Mucosa of gallbladder (tissue), 1 donor: ENCODE results near the gene RHOT1. TPM values are rescaled to one million over a fixed set of nuclear protein-coding genes. Genes with fewer than 3 reads are reported as not detected.
A peak's percentile ranks its signal among the peaks of the same experiment; 100 is the strongest.
"Not testable (repeated sequence)": the region's sequence is repeated elsewhere in the genome, so short reads cannot be mapped to it uniquely, and the experiment has no call there.

ENCODE experiments used
- DNase-seq: peaks from one replicate; pipeline ENCODE4 v3.0.0-alpha.2; 2020; ENCODE audit warnings: low spot score
- total RNA-seq: library from RNA; stranded (reverse); gene quantifications from one replicate; pipeline ENCODE4 v1.2.1, GENCODE V29; 2021
- donor health status: DM: no; HTN: no; CAD: no.

The RHOT1 gene
- total RNA-seq, 1 donor from 2014 or later: 32.4 TPM

DNA sequence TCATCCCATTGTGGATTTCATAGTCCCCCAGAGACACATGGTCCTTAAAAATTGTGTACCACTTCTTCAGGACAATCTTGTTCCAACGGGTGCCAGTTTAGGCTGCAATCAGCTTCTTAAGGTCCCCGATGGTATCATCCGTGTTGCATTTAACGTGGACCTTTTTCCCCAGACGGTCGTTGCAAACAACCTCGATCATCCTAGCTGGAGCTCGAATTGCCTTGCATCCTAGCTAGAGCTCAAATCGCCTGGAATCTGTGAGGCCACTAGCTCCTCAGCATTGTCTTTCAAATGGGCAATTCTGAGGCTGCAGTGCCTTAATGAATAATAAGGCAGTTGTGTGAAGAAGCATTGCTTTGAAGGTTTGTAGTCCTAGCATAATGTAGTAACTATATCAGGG, 85.6 kb downstream of the RHOT1 start:
- DNase-seq: no peak

DNA sequence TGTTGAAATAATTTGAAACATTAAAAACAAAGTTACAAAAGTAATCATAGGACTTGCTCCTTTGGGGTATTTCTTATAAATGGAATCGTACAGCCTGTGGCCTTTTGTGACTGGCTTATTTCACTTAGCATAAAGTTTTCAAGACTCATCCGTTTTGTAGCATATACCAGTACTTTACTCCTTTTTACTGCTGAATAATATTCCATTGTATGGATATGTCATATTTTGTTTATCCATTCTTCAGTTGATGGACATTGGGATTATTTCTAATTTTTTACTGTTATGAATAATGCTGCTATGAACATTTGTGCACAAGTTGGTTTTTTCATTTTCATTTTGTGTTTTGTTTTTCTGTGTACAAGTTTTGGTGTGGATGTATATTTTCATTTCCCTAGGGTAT, 93.3 kb downstream of the RHOT1 start:
- no peak for DNase-seq

GRCh38 chr17:32239456-32239855, 97.2 kb downstream of the RHOT1 start:
- no peak for DNase-seq

- no peak for DNase-seq
Measured at GRCh38 chr17:32240750-32241149, 98.4 kb downstream of the RHOT1 start.

GRCh38 chr17:32241640-32242039, 99.3 kb downstream of the RHOT1 start:
- no peak for DNase-seq

- DNase-seq: no peak
Measured at GRCh38 chr17:32249475-32249874, 107.2 kb downstream of the RHOT1 start.

DNA sequence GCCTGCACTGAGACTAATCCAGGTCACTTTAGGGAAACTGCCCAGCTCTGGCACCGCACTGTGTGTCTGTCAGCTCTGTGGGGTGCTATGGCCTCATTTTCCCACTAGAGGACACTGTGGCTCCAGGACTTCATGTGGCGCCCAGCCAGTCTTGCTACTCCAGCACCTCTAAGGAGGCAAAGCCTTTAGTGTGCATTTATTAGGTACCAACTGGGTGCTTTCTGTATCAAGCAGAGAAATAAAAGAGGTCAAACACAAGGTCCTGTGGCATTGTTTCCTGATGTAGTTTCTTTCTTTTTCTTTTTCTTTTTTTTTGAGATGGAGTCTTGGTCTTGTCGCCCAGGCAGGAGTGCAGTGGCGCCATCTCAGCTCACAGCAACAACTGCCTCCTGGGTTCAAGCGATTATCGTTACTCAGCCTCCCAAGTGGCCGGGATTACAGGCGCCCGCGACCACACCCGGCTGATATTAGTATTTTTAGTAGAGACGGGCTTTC, 110.9 kb downstream of the RHOT1 start:
- peak; percentile 82 for DNase-seq

DNA sequence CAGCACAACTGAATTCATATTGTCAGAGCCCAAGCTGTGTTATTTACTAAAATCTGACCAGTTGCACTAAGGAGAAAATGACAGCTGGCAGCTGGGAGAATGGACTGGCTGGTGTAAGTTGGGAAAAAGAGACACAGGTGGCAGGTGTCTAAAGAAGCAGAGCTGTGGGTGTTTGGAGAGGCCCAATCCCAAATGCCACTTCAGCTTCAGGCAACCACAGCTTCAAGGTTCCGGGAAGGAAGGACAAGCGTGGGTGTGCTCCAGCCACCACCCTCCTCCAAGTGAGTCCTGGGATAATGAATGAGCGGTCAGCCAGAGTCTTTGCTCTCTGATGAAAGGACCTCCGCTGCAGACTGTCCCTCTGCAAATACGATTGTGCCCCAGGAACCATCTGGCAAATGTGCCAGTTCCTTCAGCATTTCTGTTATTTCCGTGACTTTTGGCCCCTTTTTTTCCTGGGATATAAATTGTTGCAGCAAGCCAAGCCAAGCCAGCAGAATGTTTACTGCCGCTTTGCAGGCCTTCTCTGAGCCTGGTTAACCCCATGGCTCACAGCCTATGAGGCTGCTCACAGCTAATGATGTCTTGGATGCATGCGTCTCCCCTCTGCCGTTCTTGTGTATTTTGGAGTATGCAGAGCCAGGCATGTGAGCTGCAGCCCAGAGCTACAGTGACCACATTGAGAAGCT, 113.9 kb downstream of the RHOT1 start:
- no peak for DNase-seq

DNA sequence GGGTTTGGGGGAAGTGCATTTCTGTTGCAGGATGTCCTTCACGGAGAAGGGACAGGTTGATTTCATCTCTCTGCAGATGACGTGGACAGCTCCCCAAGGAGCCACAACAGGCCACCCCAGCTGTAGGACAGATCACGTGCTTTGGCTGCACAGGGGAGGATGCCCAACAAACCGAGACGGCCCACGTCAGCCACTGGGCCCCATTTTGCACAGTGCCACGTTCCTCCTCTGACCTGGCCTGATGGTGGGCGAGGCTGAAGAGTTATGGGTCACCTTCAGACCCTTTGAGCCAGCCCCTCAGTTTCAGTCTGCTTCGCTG, 114.4 kb downstream of the RHOT1 start:
- DNase-seq: no peak

- DNase-seq: no peak
Measured at GRCh38 chr17:32258383-32259140, 116.3 kb downstream of the RHOT1 start.

GRCh38 chr17:32259586-32259985, 117.3 kb downstream of the RHOT1 start:
- no peak for DNase-seq

- DNase-seq: no peak
Measured at GRCh38 chr17:32261417-32261736, 119.1 kb downstream of the RHOT1 start.

DNA sequence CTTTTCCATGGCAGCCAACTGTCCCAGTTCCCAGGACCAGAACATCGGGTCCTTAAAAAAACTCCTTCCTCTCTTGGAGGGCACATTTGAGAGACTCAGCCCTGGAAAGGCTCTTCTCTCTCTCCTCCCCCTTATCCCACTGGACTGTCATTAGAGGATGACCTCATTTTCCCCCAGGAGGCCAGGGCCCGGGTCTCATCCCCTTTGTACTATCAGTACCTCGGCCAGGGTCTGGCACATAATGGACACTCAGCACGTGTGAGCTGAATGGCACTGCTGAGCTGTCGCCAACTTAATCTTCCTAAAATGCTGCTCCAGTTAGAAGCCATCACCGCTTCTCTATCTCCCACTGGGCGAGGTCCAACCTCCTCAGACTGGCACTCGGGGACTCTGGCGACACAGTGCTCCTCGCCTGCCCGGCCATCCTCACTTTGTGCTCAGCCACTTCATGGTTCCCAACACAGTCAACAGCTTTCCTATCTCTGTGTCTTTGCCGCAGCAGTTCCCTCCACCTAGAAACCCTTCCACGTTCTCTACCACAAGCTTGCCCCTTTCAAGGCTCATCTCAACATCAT, 119.7 kb downstream of the RHOT1 start:
- DNase-seq: no peak

- DNase-seq: not testable (repeated sequence)
Measured at GRCh38 chr17:32263515-32263914, 121.2 kb downstream of the RHOT1 start.

- no peak for DNase-seq
Measured at GRCh38 chr17:32264140-32264799, 122.0 kb downstream of the RHOT1 start.

- no peak for DNase-seq
Measured at GRCh38 chr17:32264823-32265191, 122.5 kb downstream of the RHOT1 start.

GRCh38 chr17:32265192-32265923, 123.1 kb downstream of the RHOT1 start, which contains the start of gene RHBDL3:
Gene RHBDL3 (plus strand): TSS chr17:32265832. CDS start chr17:32266190, 358 bp downstream.
- no peak for DNase-seq

DNA sequence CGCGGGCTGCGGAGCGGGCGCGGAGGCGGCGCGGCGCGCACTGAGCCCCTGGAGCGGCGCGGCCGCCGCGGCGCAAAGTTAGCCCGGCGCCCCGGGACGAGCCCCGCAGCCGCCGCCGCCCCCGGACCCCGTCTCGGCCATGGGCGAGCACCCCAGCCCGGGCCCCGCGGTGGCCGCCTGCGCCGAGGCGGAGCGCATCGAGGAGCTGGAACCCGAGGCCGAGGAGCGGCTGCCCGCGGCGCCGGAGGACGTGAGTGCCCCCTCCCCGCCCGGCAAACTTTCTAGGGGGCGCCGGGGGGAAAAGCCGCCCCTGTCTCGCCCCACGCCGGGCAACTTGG, 123.7 kb downstream of the RHOT1 start:
- no peak for DNase-seq

GRCh38 chr17:32266389-32267301, 124.3 kb downstream of the RHOT1 start:
- DNase-seq: no peak

DNA sequence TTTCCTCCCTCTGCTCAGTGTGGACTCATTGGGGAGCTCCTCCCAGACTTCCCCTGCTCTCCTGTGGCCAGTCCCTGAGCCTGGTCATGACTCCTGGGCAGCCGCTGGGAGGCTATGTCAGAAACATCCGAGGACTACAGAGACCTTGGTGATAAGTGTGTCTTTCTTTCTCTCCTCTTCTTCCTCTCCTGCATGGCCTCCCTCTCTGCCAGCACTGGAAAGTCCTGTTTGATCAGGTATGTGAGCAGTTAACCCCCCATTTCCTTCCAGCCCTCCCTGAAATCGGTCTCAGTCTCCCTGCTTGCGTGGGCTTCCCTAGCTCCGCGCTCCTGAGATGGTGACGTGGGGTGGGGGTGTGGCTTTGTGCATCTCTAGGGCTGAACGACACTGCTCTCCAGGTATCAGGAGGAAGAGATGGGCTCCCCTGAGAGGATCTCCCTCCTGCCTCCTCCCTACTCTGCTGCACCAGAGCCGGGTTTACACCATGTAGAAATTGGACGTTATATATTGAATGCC, 125.4 kb downstream of the RHOT1 start:
- no peak for DNase-seq
